HepG2 (cell line): ENCODE measurements around the gene SUPT6H. TPM values are rescaled to one million over a fixed set of nuclear protein-coding genes. Genes with fewer than 3 reads are reported as not detected.

Experiments used
- AGO2 ChIP-seq: fragments of 200-400 bp; formaldehyde crosslinking; optimal IDR thresholded peaks from 2 replicates; pipeline ENCODE3; 2017; ENCODE audit warnings: mild to moderate bottlenecking, low read depth, low read length, moderate library complexity
- ATF2 ChIP-seq: sonication (generic); formaldehyde crosslinking; IDR thresholded peaks from 2 replicates; pipeline ENCODE4 v1.4.0; 2020; ENCODE audit warnings: missing genetic modification reagents
- CTCF ChIP-seq: sonication (generic); formaldehyde crosslinking; IDR thresholded peaks from 2 replicates; pipeline ENCODE4 v1.5.0; 2020; ENCODE audit warnings: mild to moderate bottlenecking, missing genetic modification reagents, moderate library complexity
- ELK4 ChIP-seq: sonication (generic); formaldehyde crosslinking; IDR thresholded peaks from 2 replicates; pipeline ENCODE4 v1.9.0; 2021; ENCODE audit warnings: missing genetic modification reagents, borderline replicate concordance
- ETV6 ChIP-seq: sonication (generic); formaldehyde crosslinking; conservative IDR thresholded peaks from 2 replicates; pipeline ENCODE4 v1.4.0; 2020; ENCODE audit warnings: missing genetic modification reagents
- GTF2F1 ChIP-seq: fragments of 150-350 bp; IDR thresholded peaks from 2 replicates; pipeline ENCODE4 v1.6.1; 2014; ENCODE audit warnings: low read length
- KDM4B ChIP-seq: sonication (generic); formaldehyde crosslinking; IDR thresholded peaks from 2 replicates; pipeline ENCODE4 v1.4.0; 2020; ENCODE audit warnings: missing genetic modification reagents
- KLF6 ChIP-seq: IDR thresholded peaks from 2 replicates; pipeline ENCODE4 v1.8.0; 2016; ENCODE audit warnings: missing biosample characterization, missing genetic modification reagents
- MATR3 ChIP-seq: sonication (generic); formaldehyde crosslinking; IDR thresholded peaks from 2 replicates; pipeline ENCODE4 v1.4.0; 2020; ENCODE audit warnings: missing genetic modification reagents
- RCOR2 ChIP-seq: IDR thresholded peaks from 2 replicates; pipeline ENCODE4 v1.6.1; 2016; ENCODE audit warnings: missing biosample characterization, missing genetic modification reagents
- SMC3 ChIP-seq: IDR thresholded peaks from 2 replicates; pipeline ENCODE4 v1.6.1; 2011; ENCODE audit warnings: low read length, improper control_type of control experiment
- SOX13 ChIP-seq, 3 experiments: fragments of 450-650 bp in 1 of 3; sonication (generic) in 1 of 3; formaldehyde crosslinking in 1 of 3; IDR thresholded peaks in 2 of 3; conservative IDR thresholded peaks in 1 of 3; 2 replicates each; pipeline versions ENCODE4 v1.5.0 to v1.6.1; 2016 to 2020; ENCODE audit warnings: antibody characterized with exemption in 1 of 3, mild to moderate bottlenecking in 1 of 3, missing compliant biosample characterization in 1 of 3, missing genetic modification reagents in 1 of 3, moderate library complexity in 1 of 3
- SSRP1 ChIP-seq: IDR thresholded peaks from 2 replicates; pipeline ENCODE4 v1.6.1; 2016; ENCODE audit warnings: control low read depth
- STAG1 ChIP-seq: sonication (generic); formaldehyde crosslinking; IDR thresholded peaks from 2 replicates; pipeline ENCODE4 v1.4.0; 2020; ENCODE audit warnings: missing genetic modification reagents
- SUZ12 ChIP-seq: fragments of 150-350 bp; IDR thresholded peaks from 2 replicates; pipeline ENCODE4 v1.6.1; 2014; ENCODE audit warnings: low read depth, low read length
- SYNCRIP ChIP-seq: fragments of 200-400 bp; formaldehyde crosslinking; IDR thresholded peaks from 2 replicates; pipeline ENCODE4 v1.6.1; 2018; ENCODE audit warnings: mild to moderate bottlenecking, low read depth, low read length; ENCODE audit not compliant: insufficient read depth
- TGIF2 ChIP-seq: IDR thresholded peaks from 2 replicates; pipeline ENCODE4 v1.6.1; 2016; ENCODE audit warnings: control low read depth, missing compliant biosample characterization
- ZFP91 ChIP-seq: sonication (generic); formaldehyde crosslinking; IDR thresholded peaks from 2 replicates; pipeline ENCODE4 v1.9.0; 2022; ENCODE audit warnings: missing genetic modification reagents, mild to moderate bottlenecking, borderline replicate concordance
- ZNF292 ChIP-seq: sonication (generic); formaldehyde crosslinking; IDR thresholded peaks from 2 replicates; pipeline ENCODE4 v1.8.1; 2022; ENCODE audit warnings: mild to moderate bottlenecking, low read depth, missing genetic modification reagents, borderline replicate concordance
- ZNF3 ChIP-seq: IDR thresholded peaks from 2 replicates; pipeline ENCODE4 v1.7.0; 2017; ENCODE audit warnings: inconsistent platforms
- ZNF350 ChIP-seq: sonication (generic); formaldehyde crosslinking; IDR thresholded peaks from 2 replicates; pipeline ENCODE4 v1.4.0; 2020; ENCODE audit warnings: mild to moderate bottlenecking, low read depth, missing genetic modification reagents, borderline replicate concordance
- ZNF430 ChIP-seq: sonication (generic); formaldehyde crosslinking; IDR thresholded peaks from 2 replicates; pipeline ENCODE4 v1.9.0; 2021; ENCODE audit warnings: mild to moderate bottlenecking, missing genetic modification reagents
- ZNF503 ChIP-seq: sonication (generic); formaldehyde crosslinking; IDR thresholded peaks from 2 replicates; pipeline ENCODE4 v1.4.0; 2020; ENCODE audit warnings: missing genetic modification reagents
- ZNF616 ChIP-seq: sonication (generic); formaldehyde crosslinking; IDR thresholded peaks from 2 replicates; pipeline ENCODE4 v1.5.0; 2020; ENCODE audit warnings: low read depth, mild to moderate bottlenecking, missing genetic modification reagents
- ZNF75D ChIP-seq: sonication (generic); formaldehyde crosslinking; IDR thresholded peaks from 2 replicates; pipeline ENCODE4 v1.8.1; 2023; ENCODE audit warnings: missing genetic modification reagents, mild to moderate bottlenecking, borderline replicate concordance
- polyA plus RNA-seq, 8 experiments: library from polyadenylated mRNA; depleted of rRNA in 3 of 8; stranded (reverse) in 7 of 8; unstranded in 1 of 8; fragments of >200 nt; fragmentation: Illumina TruSeq in 4 of 8; extraction: Trizol in 4 of 8; gene quantifications; 2 replicates each; pipeline versions ENCODE4 v1.2.1 to v1.2.3, GENCODE V29; 2011 to 2016; ENCODE audit warnings: low read depth in 4 of 8, missing spikeins in 1 of 8, mixed read lengths in 1 of 8; ENCODE audit not compliant: insufficient read depth in 1 of 8
- total RNA-seq, 5 experiments: library from RNA; depleted of rRNA; stranded (reverse); fragments of >200 nt; fragmentation: Illumina TruSeq; extraction: Trizol; gene quantifications; 2 replicates each; pipeline ENCODE4 v1.2.3, GENCODE V29; 2016; ENCODE audit warnings: low read depth in 1 of 5

The SUPT6H gene
- total and polyA plus RNA-seq, 2 of the 13 experiments (the other 11 are each of a cell fraction or from before 2014, with no cell fraction given): 32.7 to 39.9 TPM

- TF ChIP-seq ZFP91 (no peak), AGO2 (no peak), ZNF350 (CRISPR knock-in tag) (no peak), MATR3 (no peak), SOX13 (IDR thresholded peaks at IDR 0.05) (no peak), SOX13 (CRISPR knock-in tag; conservative IDR thresholded peaks at IDR 0.05 in 1 of 2, IDR thresholded peaks at IDR 0.05 in 1 of 2) (no peak), ZNF292 (CRISPR knock-in tag) (no peak), ZNF430 (CRISPR knock-in tag) (no peak), ETV6 (CRISPR knock-in tag) (no peak), ZNF616 (no peak), KDM4B (CRISPR knock-in tag) (no peak), ZNF75D (no peak), SYNCRIP (no peak), SSRP1 (no peak), CTCF (peak; percentile 62), TGIF2 (CRISPR knock-in tag) (no peak), ELK4 (CRISPR knock-in tag) (no peak), ZNF3 (no peak), STAG1 (CRISPR knock-in tag) (peak; percentile 42; the same call in 1 of the 2 replicates), ATF2 (CRISPR knock-in tag) (no peak), SMC3 (0 out of 2 replicates have a peak, but pooled peaks have one; percentile 10), RCOR2 (peak; percentile 42; the same call in 1 of the 2 replicates), ZNF503 (no peak), GTF2F1 (no peak), KLF6 (no peak), SUZ12 (no peak)
Observed at GRCh38 chr17:28714281-28714680, 52.3 kb downstream of the SUPT6H start (continued).
